Glomerular visceral epithelial cell (primary cell): ENCODE data around the gene C11orf98.
"Not testable (repeated sequence)": the region's sequence is repeated elsewhere in the genome, so short reads cannot be mapped to it uniquely, and the experiment has no call there.

ENCODE experiments used
- DNase-seq: peaks from one replicate; pipeline ENCODE4 v3.0.0-alpha.2; 2016; ENCODE audit errors: extremely low spot score

Gene C11orf98

DNA sequence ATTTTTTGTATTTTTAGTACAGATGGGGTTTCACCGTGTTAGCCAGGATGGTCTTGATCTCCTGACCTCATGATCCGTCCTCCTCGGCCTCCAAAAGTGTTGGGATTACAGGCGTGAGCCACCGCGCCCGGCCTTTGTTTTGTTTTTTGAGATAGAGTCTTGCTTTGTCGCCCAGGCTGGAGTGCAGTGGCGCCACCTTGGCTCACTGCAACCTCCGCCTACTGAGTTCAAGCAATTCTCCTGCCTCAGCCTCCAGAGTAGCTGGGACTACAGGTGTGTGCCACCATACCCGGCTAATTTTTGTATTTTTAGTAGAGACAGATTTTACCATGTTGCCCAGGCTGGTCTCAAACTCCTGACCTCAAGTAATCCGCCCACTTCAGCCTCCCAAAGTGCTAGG is 14.7 kb downstream of the C11orf98 start:
- DNase-seq, result not testable (repeated sequence)

DNA sequence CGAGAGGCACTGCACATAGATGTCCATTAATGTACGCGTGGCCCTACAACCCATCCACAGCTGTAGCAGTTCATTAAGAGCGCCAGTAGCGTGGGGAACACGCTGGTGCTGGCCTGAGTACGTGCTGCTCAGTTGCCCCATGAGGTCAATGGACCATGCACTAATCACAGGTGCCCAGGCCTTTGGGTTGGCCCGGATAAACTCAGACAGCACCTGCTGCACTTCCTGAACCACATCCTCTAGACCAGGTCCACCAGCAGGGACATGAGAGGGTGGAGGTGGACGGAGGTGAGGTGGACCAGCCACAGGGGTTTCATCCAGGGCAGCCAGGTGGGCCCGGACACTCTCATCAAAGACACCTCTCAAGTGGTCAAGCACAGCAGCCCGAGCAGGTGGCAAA is 15.5 kb downstream of the C11orf98 start:
- no peak for DNase-seq

DNA sequence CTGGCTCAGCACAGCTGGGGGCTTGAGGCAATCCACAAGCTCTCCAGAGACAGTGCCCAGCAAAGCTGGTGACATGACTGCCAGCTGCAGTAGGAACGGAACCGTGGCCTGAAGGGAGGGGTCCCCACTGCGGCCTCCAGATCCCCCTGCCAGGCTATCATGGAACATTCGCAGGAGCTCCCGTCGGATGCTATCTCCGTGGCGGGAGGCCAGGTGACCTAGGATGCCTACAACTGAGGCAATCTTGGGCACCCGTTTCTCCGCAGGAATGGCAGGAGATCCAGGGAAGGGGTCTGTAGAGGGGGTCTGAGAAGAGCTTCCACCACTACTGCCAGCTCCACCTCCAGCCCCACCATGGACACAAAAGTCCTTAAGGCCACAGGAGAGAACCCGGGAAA is 16.0 kb downstream of the C11orf98 start:
- no peak for DNase-seq

- no peak for DNase-seq
Observed at GRCh38 chr11:62648185-62648966, 16.6 kb downstream of the C11orf98 start.

GRCh38 chr11:62647609-62648005 is 17.4 kb downstream of the C11orf98 start:
- DNase-seq, result no peak

DNA sequence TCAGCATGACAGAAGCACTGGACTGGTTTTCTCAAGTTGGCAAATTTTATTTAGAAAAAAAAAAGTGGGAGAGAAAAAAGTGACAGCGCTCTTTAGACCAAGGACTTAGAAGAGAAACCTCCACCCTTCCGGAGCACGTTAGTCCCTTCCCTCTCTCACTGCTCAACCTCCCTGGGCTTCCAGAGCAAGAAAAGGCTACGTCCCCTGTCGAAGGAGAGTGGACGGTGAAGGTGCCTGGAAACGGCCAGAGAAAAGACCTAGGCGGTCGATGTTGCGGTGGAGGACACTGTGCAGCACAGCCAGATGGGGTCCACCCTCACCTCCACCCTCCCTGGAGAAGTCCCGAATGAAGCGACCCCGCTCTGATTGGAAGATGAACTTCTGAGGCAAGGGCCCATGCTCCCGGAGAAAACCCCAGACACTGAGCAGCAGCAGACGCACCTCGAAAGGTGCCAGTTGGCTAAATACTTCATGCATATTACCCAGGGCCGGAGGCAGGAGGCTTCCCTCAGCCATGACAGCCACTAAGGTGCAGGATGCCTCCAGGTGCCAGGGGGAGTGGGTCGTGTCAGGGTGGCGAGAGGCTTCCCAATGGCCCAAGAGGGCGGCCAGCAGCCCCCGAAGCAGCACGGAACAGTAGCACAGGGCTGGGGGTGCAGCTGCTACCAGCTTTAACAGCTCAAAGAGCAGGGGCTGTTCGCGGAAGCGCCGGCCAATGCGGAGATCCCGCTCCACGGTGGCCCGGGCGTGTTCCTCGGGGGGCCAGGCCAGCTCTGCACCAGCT is 18.0 kb downstream of the C11orf98 start:
- no peak for DNase-seq

DNA sequence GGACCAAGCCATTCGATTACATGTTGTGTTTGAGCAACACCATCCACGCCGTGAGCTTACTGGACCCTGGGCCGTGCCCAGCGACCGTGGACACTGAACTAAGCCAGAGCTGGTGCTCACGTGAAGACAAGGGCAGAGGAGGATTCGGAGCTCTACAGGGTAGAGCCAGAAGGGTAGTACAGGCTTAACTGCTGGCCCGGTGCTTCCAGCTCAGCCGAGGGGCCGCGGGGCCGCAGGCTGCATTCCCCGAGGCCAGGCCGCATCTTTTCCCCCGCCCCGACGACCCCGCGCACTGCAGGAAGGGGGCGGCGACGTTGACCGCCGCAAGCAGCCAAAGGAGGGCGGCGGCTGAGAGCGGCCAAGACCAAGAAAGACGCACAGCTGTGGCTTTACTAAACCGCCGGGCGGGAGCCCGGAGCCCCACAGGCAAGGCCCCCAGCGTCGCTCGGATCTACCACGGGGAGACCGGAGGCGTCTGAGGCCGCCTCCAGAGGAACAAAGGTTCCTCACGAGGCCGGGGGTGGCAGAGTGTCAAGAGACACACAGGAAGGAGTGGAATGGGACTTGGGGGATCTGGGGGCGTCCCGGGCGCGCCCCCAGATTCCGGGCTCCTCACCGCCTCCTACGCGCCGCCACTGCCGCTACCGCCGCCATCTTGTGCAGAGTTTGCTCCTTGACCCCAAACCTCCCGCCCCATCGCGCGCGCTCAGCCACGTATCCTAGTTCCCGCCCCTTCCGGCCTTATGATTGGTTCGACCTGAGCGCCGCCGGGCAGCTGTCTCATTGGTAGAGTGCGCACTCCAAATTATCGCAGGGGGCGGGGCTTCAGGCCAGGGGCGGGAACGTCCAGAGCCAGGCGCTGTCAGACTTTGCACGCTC is 18.8 kb downstream of the C11orf98 start, which contains the start of gene GANAB:
Gene GANAB, minus strand, starts transcription at position 668 of the 879 bp plus-strand sequence. Its CDS starts 14 bp downstream, at position 654.
- DNase-seq, result peak; percentile 97

GRCh38 chr11:62645671-62645945 is 19.4 kb downstream of the C11orf98 start:
- DNase-seq, result no peak

DNA sequence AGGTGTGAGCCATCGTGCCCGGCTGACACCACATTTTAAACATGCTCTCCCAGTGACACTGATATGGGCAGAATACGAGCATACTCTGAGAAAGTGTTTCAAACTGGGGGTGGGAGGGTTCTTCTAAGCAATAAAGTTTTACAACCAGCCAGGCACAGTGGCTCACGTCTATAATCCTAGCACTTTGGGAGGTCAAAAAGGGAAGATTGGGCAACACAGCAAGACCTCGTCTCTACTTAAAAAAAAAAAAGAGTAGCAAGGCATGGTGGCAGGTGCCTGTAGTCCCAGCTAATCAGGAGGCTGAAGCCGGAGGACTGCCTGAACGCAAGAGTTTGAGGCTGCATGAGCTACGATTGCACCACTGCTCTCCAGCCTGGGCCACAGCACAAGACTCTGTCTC is 20.8 kb downstream of the C11orf98 start:
- no peak for DNase-seq

- DNase-seq, result no peak
Observed at GRCh38 chr11:62632492-62632891, 32.5 kb downstream of the C11orf98 start.

- no peak for DNase-seq
Observed at GRCh38 chr11:62627713-62628112, 37.3 kb downstream of the C11orf98 start.

GRCh38 chr11:62622476-62623089 is 42.4 kb downstream of the C11orf98 start:
- DNase-seq, result no peak

DNA sequence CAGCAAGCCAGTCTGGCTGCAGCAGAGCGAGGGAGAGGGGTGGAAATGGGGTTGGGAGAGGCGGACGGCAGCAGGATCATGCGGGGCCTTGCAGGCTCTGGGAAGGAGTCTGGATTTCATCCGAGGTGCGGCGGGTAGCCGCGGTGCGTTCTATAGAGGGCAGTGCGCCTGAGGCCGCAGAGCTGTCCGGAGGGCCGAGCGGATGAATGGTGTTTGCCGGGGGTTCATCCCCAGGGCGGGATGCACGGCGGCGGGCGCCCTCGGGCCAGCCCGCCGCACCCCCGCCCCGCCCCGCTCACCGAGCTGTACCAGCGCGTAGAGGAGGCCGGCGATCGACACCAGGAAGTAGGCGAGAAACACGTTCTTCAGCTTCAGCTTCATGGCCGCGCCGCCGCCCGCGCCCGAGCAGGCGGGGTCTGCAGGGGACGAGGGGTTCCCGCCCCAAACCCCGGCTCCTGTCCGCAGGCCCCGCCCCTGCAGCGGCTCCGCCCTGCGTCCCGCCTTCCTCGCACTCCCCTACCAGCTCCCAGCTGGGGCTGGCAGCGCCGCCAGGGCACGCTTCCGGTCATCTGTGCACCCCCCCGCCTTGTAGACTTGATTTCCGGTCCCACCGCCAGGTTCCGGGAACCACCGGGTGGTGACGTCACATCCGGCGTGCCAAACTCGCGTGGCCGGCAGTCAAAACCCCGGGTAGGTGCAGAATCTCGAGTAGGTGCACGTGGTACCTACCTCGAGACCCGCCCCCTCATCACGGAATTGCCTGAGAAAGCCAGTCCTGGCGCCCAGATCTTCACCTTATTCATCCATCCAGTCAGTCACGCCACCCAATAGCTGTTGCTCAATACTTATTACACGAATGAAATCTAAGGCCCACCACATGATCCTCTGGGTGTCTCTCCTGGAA is 43.2 kb downstream of the C11orf98 start, which contains the start of gene B3GAT3:
Gene B3GAT3, minus strand, starts transcription at position 420 of the 904 bp plus-strand sequence. Its CDS starts 39 bp downstream, at position 381.
- peak; percentile 99 for DNase-seq

DNA sequence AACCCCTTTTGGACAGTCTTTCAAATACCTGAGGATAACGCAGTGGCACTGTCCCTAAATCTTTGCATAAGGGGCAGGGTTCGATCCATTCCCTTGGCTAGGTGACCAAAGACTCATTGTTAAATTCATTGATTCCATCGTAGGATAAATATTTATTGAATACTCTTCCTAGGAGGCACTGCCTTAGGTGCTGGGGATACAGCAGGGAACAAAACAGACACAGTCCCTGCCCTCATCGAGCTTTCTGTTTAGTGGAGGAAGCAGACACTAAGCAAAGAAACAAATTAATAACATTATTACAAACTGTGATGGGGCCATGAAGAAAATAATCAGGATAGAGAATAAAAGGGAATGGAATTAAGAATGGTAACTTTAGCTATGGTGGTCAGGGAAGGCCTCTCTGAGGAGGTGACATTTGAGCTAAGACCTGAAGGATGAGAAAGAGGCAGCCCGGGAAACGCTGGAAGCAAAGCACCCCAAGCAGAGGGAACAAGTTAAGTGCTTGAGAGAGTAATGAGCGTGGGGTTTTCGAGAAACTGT is 43.9 kb downstream of the C11orf98 start:
- no peak for DNase-seq

DNA sequence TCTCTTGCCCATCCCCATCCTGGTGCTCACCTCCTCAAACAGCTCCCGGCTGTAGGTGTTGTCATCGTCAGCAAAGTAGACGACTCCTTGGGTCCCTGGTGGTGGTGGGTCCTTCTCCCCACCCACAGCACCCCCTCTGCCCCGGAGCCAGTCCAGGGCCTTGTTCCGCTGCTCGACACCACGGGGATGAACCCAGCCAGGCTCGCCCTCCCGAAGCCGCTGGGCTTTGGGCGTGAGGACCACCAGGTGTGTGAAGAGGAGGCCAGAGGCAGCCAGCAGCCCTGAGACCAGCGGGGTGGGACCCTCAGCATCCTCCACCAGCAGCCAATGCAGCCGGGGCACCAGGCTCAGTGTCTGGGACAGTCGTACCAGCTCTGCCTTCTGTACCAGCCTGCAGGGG is 48.1 kb downstream of the C11orf98 start:
- not testable (repeated sequence) for DNase-seq

- no peak for DNase-seq
Observed at GRCh38 chr11:62615521-62615920, 49.5 kb downstream of the C11orf98 start.

DNA sequence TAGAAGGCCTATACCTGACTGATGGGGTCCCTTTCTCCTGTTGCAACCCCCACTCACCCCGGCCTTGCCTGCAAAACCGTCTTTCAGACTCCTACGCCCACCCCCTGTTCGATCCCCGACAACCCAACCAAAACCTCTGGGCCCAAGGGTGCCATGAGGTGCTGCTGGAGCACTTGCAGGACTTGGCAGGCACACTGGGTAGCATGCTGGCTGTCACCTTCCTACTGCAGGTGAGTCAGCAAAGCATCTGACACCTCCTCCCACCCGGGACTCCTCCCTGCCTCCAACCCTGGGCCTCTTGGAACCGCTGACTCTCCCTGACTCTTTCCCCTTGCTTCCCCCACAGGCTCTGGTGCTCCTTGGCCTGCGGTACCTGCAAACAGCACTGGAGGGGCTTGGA is 50.7 kb downstream of the C11orf98 start:
- DNase-seq, result peak; percentile 31

DNA sequence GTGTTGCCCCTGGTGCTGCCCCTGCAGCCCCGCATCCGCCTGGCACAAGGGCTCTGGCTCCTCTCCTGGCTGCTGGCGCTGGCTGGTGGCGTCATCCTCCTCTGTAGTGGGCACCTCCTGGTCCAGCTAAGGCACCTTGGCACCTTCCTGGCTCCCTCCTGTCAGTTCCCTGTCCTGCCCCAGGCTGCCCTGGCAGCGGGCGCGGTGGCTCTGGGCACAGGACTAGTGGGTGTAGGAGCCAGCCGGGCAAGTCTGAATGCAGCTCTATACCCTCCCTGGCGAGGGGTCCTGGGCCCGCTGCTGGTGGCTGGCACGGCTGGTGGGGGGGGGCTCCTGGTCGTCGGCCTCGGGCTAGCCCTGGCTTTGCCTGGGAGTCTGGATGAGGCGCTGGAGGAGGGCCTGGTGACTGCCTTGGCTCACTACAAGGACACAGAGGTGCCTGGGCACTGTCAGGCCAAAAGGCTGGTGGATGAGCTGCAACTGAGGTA is 51.7 kb downstream of the C11orf98 start:
- no peak for DNase-seq
